ENCODE results near the gene GRPEL1. TPM values are rescaled to one million over a fixed set of nuclear protein-coding genes. Genes with fewer than 3 reads are reported as not detected.
A peak's percentile ranks its signal among the peaks of the same experiment; 100 is the strongest.

GRPEL1 gene
- total and polyA plus RNA-seq, 9 of the 15 experiments (the other 6 are each of a cell fraction or from before 2014, with no cell fraction given) = 43.4 to 192 (median 86.6) TPM

- TF ChIP-seq CHD7 (IDR thresholded peaks at IDR 0.05; ENCODE audit: low read depth, low read length) (no peak), TAF1 (IDR thresholded peaks at IDR 0.05; ENCODE audit: control insufficient read depth, extremely low read depth, insufficient read depth, low read length, severe bottlenecking) (peak; percentile 51), CCNT2 (IDR thresholded peaks at IDR 0.05; ENCODE audit: borderline replicate concordance, extremely low read depth, insufficient read length, low read depth, low read length) (no peak), ERF (CRISPR knock-in tag; IDR thresholded peaks at IDR 0.05) (no peak), SUPT5H (IDR thresholded peaks at IDR 0.05) (peak; percentile 79), ZNF766 (CRISPR knock-in tag; conservative IDR thresholded peaks at IDR 0.05) (0 out of 2 replicates have a peak, but pooled peaks have one; percentile 24), PRDM10 (IDR thresholded peaks at IDR 0.05; ENCODE audit: partially characterized antibody) (peak; percentile 14), RCOR1 (IDR thresholded peaks at IDR 0.05; ENCODE audit: borderline replicate concordance in 1 of 2, low read depth in 2 of 2, low read length in 2 of 2) (peak in 1 of 2 experiments; percentile 21; a peak in 1 of 4 replicates), ETS2 (tag; IDR thresholded peaks at IDR 0.05; ENCODE audit: borderline replicate concordance, poor library complexity, severe bottlenecking) (no peak)
- TF ChIP-seq, protein P1, sequence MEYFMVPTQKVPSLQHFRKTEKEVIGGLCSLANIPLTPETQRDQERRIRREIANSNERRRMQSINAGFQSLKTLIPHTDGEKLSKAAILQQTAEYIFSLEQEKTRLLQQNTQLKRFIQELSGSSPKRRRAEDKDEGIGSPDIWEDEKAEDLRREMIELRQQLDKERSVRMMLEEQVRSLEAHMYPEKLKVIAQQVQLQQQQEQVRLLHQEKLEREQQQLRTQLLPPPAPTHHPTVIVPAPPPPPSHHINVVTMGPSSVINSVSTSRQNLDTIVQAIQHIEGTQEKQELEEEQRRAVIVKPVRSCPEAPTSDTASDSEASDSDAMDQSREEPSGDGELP (CRISPR knock-in tag; IDR thresholded peaks at IDR 0.05; ENCODE audit: borderline replicate concordance) = peak; percentile 6; the same call in 1 of the 2 replicates
These were observed 35.3 kb upstream of the GRPEL1 start (continued) for GRCh38 chr4:7103031-7103606.

All from K562 (cell line).